PC-3 (cell line): ENCODE data around the gene TF. TPM values are rescaled to one million over a fixed set of nuclear protein-coding genes. Genes with fewer than 3 reads are reported as not detected.

ENCODE experiments used
- ATAC-seq: fragments of 200-7000 bp; cut with Tn5 transposase; 2 replicates; pipeline ENCODE4 v1.9.1; 2020; ENCODE audit warnings: mild to moderate bottlenecking, moderate library complexity
- BruUV-seq: library from RNA; stranded (reverse); fragments of 400-500 nt; replicated peaks from 2 replicates; lab custom pipeline; 2021; lab: Mats Ljungman, UMichigan
- CTCF ChIA-PET: fragments of 300-600 bp; sonication (Branson Sonifier 250); formaldehyde crosslinking; loops from one replicate; lab custom pipeline; 2022; ENCODE audit warnings: antibody characterized with exemption; lab: Charles Lee
- POLR2A ChIA-PET: fragments of 300-600 bp; sonication (Branson Sonifier 250); formaldehyde crosslinking; loops from one replicate; lab custom pipeline; 2022; ENCODE audit warnings: antibody characterized with exemption; ENCODE audit not compliant: unreplicated experiment; lab: Charles Lee
- DNase-seq: peaks from one replicate; pipeline ENCODE4 v3.0.0-alpha.2; 2015
- H2AFZ ChIP-seq: fragments of 300-600 bp; sonication (generic); 2 replicates; pipeline ENCODE4 v1.6.0; 2016; ENCODE audit warnings: antibody characterized with exemption, low read length
- H3F3A ChIP-seq: fragments of 300-600 bp; sonication (generic); one replicate; pipeline ENCODE4 v1.6.0; 2017; ENCODE audit warnings: antibody characterized with exemption, low read length, control low read depth, mild to moderate bottlenecking; ENCODE audit not compliant: unreplicated experiment
- H3K27ac ChIP-seq: fragments of 300-600 bp; sonication (generic); 2 replicates; pipeline ENCODE4 v1.5.1; 2016; ENCODE audit warnings: mild to moderate bottlenecking, low read length
- H3K27me3 ChIP-seq: fragments of 300-600 bp; sonication (generic); 2 replicates; pipeline ENCODE4 v1.6.1; 2016; ENCODE audit warnings: low read length, mixed read lengths
- H3K36me3 ChIP-seq: fragments of 300-600 bp; sonication (generic); 2 replicates; pipeline ENCODE4 v1.6.1; 2016; ENCODE audit warnings: low read depth, mixed run types, low read length, mixed read lengths
- H3K4me1 ChIP-seq: fragments of 300-600 bp; sonication (generic); 2 replicates; pipeline ENCODE4 v1.5.1; 2016; ENCODE audit warnings: low read length; ENCODE audit not compliant: insufficient read depth
- H3K4me2 ChIP-seq: fragments of 300-600 bp; sonication (generic); 2 replicates; pipeline ENCODE4 v1.6.0; 2016; ENCODE audit warnings: low read length
- H3K4me3 ChIP-seq: fragments of 300-600 bp; sonication (generic); 2 replicates; pipeline ENCODE4 v1.5.1; 2016; ENCODE audit warnings: mild to moderate bottlenecking, low read length, mixed read lengths
- H3K79me2 ChIP-seq: fragments of 300-600 bp; sonication (generic); 2 replicates; pipeline ENCODE4 v1.6.1; 2017; ENCODE audit warnings: low read length, mixed read lengths
- H3K9ac ChIP-seq: fragments of 300-600 bp; sonication (generic); 2 replicates; pipeline ENCODE4 v1.6.0; 2016; ENCODE audit warnings: mild to moderate bottlenecking, low read length
- H3K9me2 ChIP-seq: fragments of 300-600 bp; sonication (generic); replicated peaks from 2 replicates; pipeline ENCODE4 v1.6.1; 2016; ENCODE audit warnings: mixed run types, low read length, mixed read lengths
- H3K9me3 ChIP-seq: fragments of 300-600 bp; sonication (generic); 2 replicates; pipeline ENCODE4 v1.6.1; 2016; ENCODE audit warnings: low read length, mixed read lengths
- H4K20me1 ChIP-seq: fragments of 300-600 bp; sonication (generic); 2 replicates; pipeline ENCODE4 v1.6.1; 2016; ENCODE audit warnings: low read length, mixed read lengths
- EZH2 ChIP-seq: fragments of 300-600 bp; sonication (generic); IDR thresholded peaks from one replicate; pipeline ENCODE4 v1.6.1; 2017; ENCODE audit warnings: antibody characterized with exemption, mild to moderate bottlenecking, low read length; ENCODE audit not compliant: unreplicated experiment
- EZH2phosphoT487 ChIP-seq: fragments of 300-600 bp; sonication (generic); IDR thresholded peaks from 2 replicates; pipeline ENCODE4 v1.6.1; 2018; ENCODE audit warnings: mild to moderate bottlenecking, antibody characterized with exemption, low read length, borderline replicate concordance
- intact Hi-C: fragments of 100-400 bp; cut with micrococcal nuclease; formaldehyde crosslinking; loops from 2 replicates; pipeline ENCODE4 v1.9.0; 2023
- total RNA-seq: library from RNA; depleted of rRNA; stranded (reverse); fragments of >200 nt; gene quantifications from 2 replicates; pipeline ENCODE4 v1.2.3, GENCODE V29; 2014
- TF ChIP-seq, protein P1 (sequence below): fragments of 300-600 bp; sonication (generic); conservative IDR thresholded peaks from 2 replicates; pipeline ENCODE4 v1.5.1; 2017; ENCODE audit warnings: antibody characterized with exemption, low read depth, mild to moderate bottlenecking, low read length

Gene TF
- total RNA-seq, 1 experiment from 2014 or later: not detected

GRCh38 chr3:133703915-133704314, 42.3 kb upstream of the TF start:
- TF ChIP-seq EZH2phosphoT487 (no peak), EZH2 (no peak)
- TF ChIP-seq, protein P1, sequence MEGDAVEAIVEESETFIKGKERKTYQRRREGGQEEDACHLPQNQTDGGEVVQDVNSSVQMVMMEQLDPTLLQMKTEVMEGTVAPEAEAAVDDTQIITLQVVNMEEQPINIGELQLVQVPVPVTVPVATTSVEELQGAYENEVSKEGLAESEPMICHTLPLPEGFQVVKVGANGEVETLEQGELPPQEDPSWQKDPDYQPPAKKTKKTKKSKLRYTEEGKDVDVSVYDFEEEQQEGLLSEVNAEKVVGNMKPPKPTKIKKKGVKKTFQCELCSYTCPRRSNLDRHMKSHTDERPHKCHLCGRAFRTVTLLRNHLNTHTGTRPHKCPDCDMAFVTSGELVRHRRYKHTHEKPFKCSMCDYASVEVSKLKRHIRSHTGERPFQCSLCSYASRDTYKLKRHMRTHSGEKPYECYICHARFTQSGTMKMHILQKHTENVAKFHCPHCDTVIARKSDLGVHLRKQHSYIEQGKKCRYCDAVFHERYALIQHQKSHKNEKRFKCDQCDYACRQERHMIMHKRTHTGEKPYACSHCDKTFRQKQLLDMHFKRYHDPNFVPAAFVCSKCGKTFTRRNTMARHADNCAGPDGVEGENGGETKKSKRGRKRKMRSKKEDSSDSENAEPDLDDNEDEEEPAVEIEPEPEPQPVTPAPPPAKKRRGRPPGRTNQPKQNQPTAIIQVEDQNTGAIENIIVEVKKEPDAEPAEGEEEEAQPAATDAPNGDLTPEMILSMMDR: no peak
- Histone ChIP-seq H3K4me3 (no peak overlapping the region), H3K9ac (no peak overlapping the region), H4K20me1 (no peaks in the 10 kb centered on the region), H2AFZ (no peak overlapping the region), H3K79me2 (no peaks in the 10 kb centered on the region), H3F3A (no peaks in the 10 kb centered on the region), H3K27me3 (peaks cover 38% of the 10 kb centered on the region), H3K9me3 (no peaks in the 10 kb centered on the region), H3K4me1 (no peaks in the 10 kb centered on the region), H3K27ac (no peak overlapping the region), H3K9me2 (no peaks in the 10 kb centered on the region), H3K36me3 (no peaks in the 10 kb centered on the region), H3K4me2 (no peak overlapping the region)
- ChIA-PET CTCF (no interaction called here), POLR2A (no interaction called here)
- no TSS peak for BruUV-seq
- DNase-seq: no peak
- no peak for ATAC-seq
- intact Hi-C loops: no loop called here

- ChIA-PET CTCF (no interaction called here), POLR2A (no interaction called here)
- Histone ChIP-seq H3K4me3 (no peak overlapping the region), H3K9ac (no peak overlapping the region), H3K9me2 (no peaks in the 10 kb centered on the region), H3F3A (no peaks in the 10 kb centered on the region), H3K27me3 (peaks cover 56% of the 10 kb centered on the region), H4K20me1 (no peaks in the 10 kb centered on the region), H3K4me2 (no peak overlapping the region), H3K79me2 (no peaks in the 10 kb centered on the region), H3K9me3 (no peaks in the 10 kb centered on the region), H3K4me1 (no peaks in the 10 kb centered on the region), H3K36me3 (no peaks in the 10 kb centered on the region), H3K27ac (no peak overlapping the region), H2AFZ (no peak overlapping the region)
- ATAC-seq (no peak), DNase-seq (no peak)
- BruUV-seq: no TSS peak
- intact Hi-C loops: no loop called here
- no peak for TF ChIP-seq EZH2
- no peak for TF ChIP-seq EZH2phosphoT487
- TF ChIP-seq, protein P1: no peak
Measured at GRCh38 chr3:133706033-133706432, 40.2 kb upstream of the TF start.

GRCh38 chr3:133709139-133709750, 36.9 kb upstream of the TF start:
- no peak overlapping the region for H3K4me3 ChIP-seq
- no peaks in the 10 kb centered on the region for H3K79me2 ChIP-seq
- no peaks in the 10 kb centered on the region for H3K36me3 ChIP-seq
- CTCF ChIA-PET: no interaction called here
- no peak for ATAC-seq
- H3K27ac ChIP-seq: no peak overlapping the region
- POLR2A ChIA-PET: no interaction called here
- intact Hi-C loops: no loop called here
- no peaks in the 10 kb centered on the region for H4K20me1 ChIP-seq
- BruUV-seq: no TSS peak
- no peaks in the 10 kb centered on the region for H3K9me3 ChIP-seq
- DNase-seq: no peak
- H3K4me2 ChIP-seq: no peak overlapping the region
- H3K9ac ChIP-seq: no peak overlapping the region
- H3K27me3 ChIP-seq: peaks cover 56% of the 10 kb centered on the region
- H3K4me1 ChIP-seq: no peaks in the 10 kb centered on the region
- H3K9me2 ChIP-seq: no peaks in the 10 kb centered on the region
- no peak overlapping the region for H2AFZ ChIP-seq
- TF ChIP-seq, protein P1: no peak
- TF ChIP-seq EZH2 (no peak), EZH2phosphoT487 (no peak)
- H3F3A ChIP-seq: no peaks in the 10 kb centered on the region
